Liver (tissue), 9 donors: Measurements from ENCODE around the gene RNF151. TPM values are rescaled to one million over a fixed set of nuclear protein-coding genes. Genes with fewer than 3 reads are reported as not detected.

Experiments used
- DNase-seq: peaks from one replicate; pipeline ENCODE4 v3.0.0-alpha.2; 2017; ENCODE audit warnings: low spot score
- H3K27ac ChIP-seq, 2 donors: one replicate each; pipeline ENCODE4 v1.7.0; 2013; ENCODE audit warnings: inconsistent platforms in 2 of 2, low read length in 2 of 2, control low read depth in 1 of 2, low read depth in 1 of 2, mild to moderate bottlenecking in 1 of 2
- H3K27me3 ChIP-seq, 4 donors: one replicate each; pipeline versions ENCODE4 v1.6.1 to v1.7.0; 2013; ENCODE audit warnings: low read length in 3 of 4, inconsistent platforms in 1 of 4, mild to moderate bottlenecking in 1 of 4, moderate library complexity in 1 of 4; ENCODE audit not compliant: control insufficient read depth in 4 of 4, insufficient read depth in 4 of 4
- H3K36me3 ChIP-seq, 4 donors: one replicate each; pipeline versions ENCODE4 v1.6.1 to v1.7.0; 2013; ENCODE audit warnings: low read length in 3 of 4, mild to moderate bottlenecking in 3 of 4, low read depth in 1 of 4, moderate library complexity in 1 of 4; ENCODE audit not compliant: control insufficient read depth in 4 of 4, insufficient read depth in 3 of 4
- H3K4me1 ChIP-seq, 4 donors: one replicate each; pipeline versions ENCODE4 v1.6.1 to v1.7.0; 2013; ENCODE audit warnings: low read length in 3 of 4, mild to moderate bottlenecking in 3 of 4, moderate library complexity in 1 of 4; ENCODE audit not compliant: control insufficient read depth in 4 of 4, insufficient read depth in 4 of 4
- H3K4me3 ChIP-seq, 3 donors: one replicate each; pipeline versions ENCODE4 v1.6.1 to v1.7.0; 2013; ENCODE audit warnings: low read length in 3 of 3, control low read depth in 1 of 3, low read depth in 1 of 3, mild to moderate bottlenecking in 1 of 3
- H3K9ac ChIP-seq, 2 donors: one replicate each; pipeline ENCODE4 v1.7.0; 2013; ENCODE audit warnings: low read length in 2 of 2, mild to moderate bottlenecking in 2 of 2, moderate library complexity in 2 of 2, control low read depth in 1 of 2, low read depth in 1 of 2
- H3K9me3 ChIP-seq, 4 donors: one replicate each; pipeline versions ENCODE4 v1.6.1 to v1.7.0; 2013; ENCODE audit warnings: low read length in 3 of 4; ENCODE audit not compliant: control insufficient read depth in 4 of 4
- EGR1 ChIP-seq, 2 donors: IDR thresholded peaks; 2 replicates each; pipeline ENCODE4 v1.6.1; 2016 to 2018; ENCODE audit warnings: antibody characterized with exemption in 2 of 2, low read depth in 2 of 2
- FOXA1 ChIP-seq: IDR thresholded peaks from 2 replicates; pipeline ENCODE4 v1.6.1; 2016; ENCODE audit warnings: antibody characterized with exemption
- FOXA2 ChIP-seq: IDR thresholded peaks from 2 replicates; pipeline ENCODE4 v1.6.1; 2016; ENCODE audit warnings: antibody characterized with exemption
- GABPA ChIP-seq, 2 donors: IDR thresholded peaks in 1 of 2; conservative IDR thresholded peaks in 1 of 2; 2 replicates each; pipeline ENCODE4 v1.6.1; 2016; ENCODE audit warnings: antibody characterized with exemption in 2 of 2, mild to moderate bottlenecking in 1 of 2, moderate library complexity in 1 of 2
- HNF4A ChIP-seq, 2 donors: conservative IDR thresholded peaks; 2 replicates each; pipeline ENCODE4 v1.6.1; 2016; ENCODE audit warnings: antibody characterized with exemption in 2 of 2, mild to moderate bottlenecking in 2 of 2
- HNF4G ChIP-seq: IDR thresholded peaks from 2 replicates; pipeline ENCODE4 v1.6.1; 2016; ENCODE audit warnings: antibody characterized with exemption
- JUND ChIP-seq, 2 donors: IDR thresholded peaks; 2 replicates each; pipeline ENCODE4 v1.6.1; 2016; ENCODE audit warnings: antibody characterized with exemption in 2 of 2
- NR2F2 ChIP-seq: IDR thresholded peaks from 2 replicates; pipeline ENCODE4 v1.6.1; 2016; ENCODE audit warnings: antibody characterized with exemption
- RAD21 ChIP-seq, 2 donors: IDR thresholded peaks; 2 replicates each; pipeline ENCODE4 v1.6.1; 2016; ENCODE audit warnings: antibody characterized with exemption in 2 of 2, mild to moderate bottlenecking in 2 of 2
- RXRA ChIP-seq, 2 donors: IDR thresholded peaks; 2 replicates each; pipeline ENCODE4 v1.6.1; 2017 to 2018; ENCODE audit warnings: antibody characterized with exemption in 2 of 2, mild to moderate bottlenecking in 1 of 2
- SP1 ChIP-seq: IDR thresholded peaks from 2 replicates; pipeline ENCODE4 v1.6.1; 2018; ENCODE audit warnings: antibody characterized with exemption, mild to moderate bottlenecking
- TAF1 ChIP-seq: conservative IDR thresholded peaks from 2 replicates; pipeline ENCODE4 v1.6.1; 2016; ENCODE audit warnings: antibody characterized with exemption, mild to moderate bottlenecking
- YY1 ChIP-seq: IDR thresholded peaks from 2 replicates; pipeline ENCODE4 v1.6.1; 2016; ENCODE audit warnings: antibody characterized with exemption, mild to moderate bottlenecking
- WGBS: extraction: QIAGEN DNeasy Blood & Tissue Kit; methylation state at CpG from one replicate; pipeline ENCODE4 v1.1.7; 2013; 5-methylcytosine and 5-hydroxymethylcytosine counted together
- polyA plus RNA-seq, 2 donors: library from polyadenylated mRNA; stranded (reverse) in 1 of 2; unstranded in 1 of 2; fragments of 200-250 nt in 1 of 2; fragments of >200 nt in 1 of 2; fragmentation: Nextera tagmentation in 1 of 2; extraction: Ambion mirVana in 1 of 2; gene quantifications; one replicate each; pipeline versions ENCODE4 v1.2.1 to v1.2.3, GENCODE V29; 2013 to 2015
- total RNA-seq, 2 donors: library from RNA; depleted of rRNA; stranded (reverse); fragments of >200 nt; gene quantifications; one replicate each; pipeline ENCODE4 v1.2.3, GENCODE V29; 2014
- TF ChIP-seq, protein P1 (sequence below): fragments of 150-350 bp; IDR thresholded peaks from 2 replicates; pipeline ENCODE4 v1.5.1; 2017; ENCODE audit warnings: improper control_type of control experiment, low read depth, low read length; ENCODE audit not compliant: missing input control
- TF ChIP-seq, protein P2 (sequence below): IDR thresholded peaks from 2 replicates; pipeline ENCODE4 v1.6.1; 2016; ENCODE audit warnings: antibody characterized with exemption
- TF ChIP-seq, protein P3 (sequence below): IDR thresholded peaks from 2 replicates; pipeline ENCODE4 v1.6.1; 2016; ENCODE audit warnings: antibody characterized with exemption
- TF ChIP-seq, protein P4 (sequence below): IDR thresholded peaks from 2 replicates; pipeline ENCODE4 v1.6.1; 2016; ENCODE audit warnings: antibody characterized with exemption
- TF ChIP-seq, protein P5 (sequence below): IDR thresholded peaks from 2 replicates; pipeline ENCODE4 v1.6.1; 2016; ENCODE audit warnings: antibody characterized with exemption, mild to moderate bottlenecking
- donor health status: healthy.
- donor health status: healthy.
- donor health status: healthy.
- donor health status: healthy.
- donor health status: healthy.

The RNF151 gene
- total and polyA plus RNA-seq, 4 donors: not detected

DNA sequence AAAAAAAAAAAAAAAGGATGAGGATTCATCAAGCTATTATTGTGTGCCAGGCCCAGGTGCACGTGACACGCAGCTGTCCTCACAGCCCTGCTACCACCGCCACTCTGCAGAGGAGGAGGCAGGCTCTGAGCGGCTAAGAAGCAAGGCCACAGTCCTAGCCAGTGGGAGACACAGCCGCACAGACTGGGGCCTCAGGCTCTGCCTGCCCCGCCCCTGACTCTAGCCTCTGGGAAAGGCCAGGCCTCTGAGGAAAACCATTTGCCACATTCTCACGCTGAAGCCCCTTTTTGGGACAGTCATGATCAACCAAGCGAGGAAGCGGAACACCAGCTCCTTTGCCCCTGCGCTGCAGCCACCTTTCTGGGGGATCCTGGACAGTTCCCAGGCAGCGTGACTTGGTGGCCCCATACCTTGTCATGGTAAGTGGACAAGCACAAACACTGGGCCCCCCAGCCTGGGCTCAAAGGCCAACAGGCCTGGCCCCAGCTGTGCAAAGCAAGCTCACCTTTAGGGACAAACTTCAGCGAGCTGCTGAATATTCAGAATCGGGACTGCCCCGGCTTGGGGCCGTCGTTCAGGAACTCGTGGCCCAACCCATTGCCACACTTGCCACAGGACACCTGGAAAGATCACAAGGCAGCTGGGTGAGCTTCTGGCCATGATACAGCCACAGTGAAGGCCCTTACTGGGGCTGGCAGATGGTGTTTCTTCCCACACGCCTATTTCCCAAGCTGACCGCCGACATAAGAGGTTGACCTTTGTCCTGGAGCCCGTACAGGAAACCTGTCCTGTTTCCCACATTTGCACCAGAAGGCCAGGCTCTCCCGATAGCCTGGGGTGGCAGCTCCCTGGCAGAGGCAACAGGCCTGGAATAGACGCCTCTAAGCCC, 26.1 kb upstream of the RNF151 start:
- Histone ChIP-seq H3K27ac (peak overlapping the region; percentile 95 to 96), H3K27me3 (no peaks in the 10 kb centered on the region), H3K4me1 (peaks cover 11 to 61% (median 43%) of the 10 kb centered on the region in 4 donors), H3K9me3 (no peaks in the 10 kb centered on the region), H3K36me3 (peaks cover 4 to 26% (median 17%) of the 10 kb centered on the region in 4 donors), H3K4me3 (peak overlapping the region; percentile 65 to 92 (median 91)), H3K9ac (peak overlapping the region in 1 of 2 donors; percentile 77)
- peak; percentile 88 for TF ChIP-seq SP1
- peak in 1 of 2 donors; percentile 27 for TF ChIP-seq GABPA (IDR thresholded peaks at IDR 0.05 in 1 of 2, conservative IDR thresholded peaks at IDR 0.05 in 1 of 2)
- peak in 1 of 2 donors; percentile 43 for TF ChIP-seq EGR1 (IDR thresholded peaks at IDR 0.05; ENCODE audit: low read depth in 2 of 2)
- peak; percentile 73 for TF ChIP-seq HNF4G
- peak; percentile 75 to 87 for TF ChIP-seq HNF4A (conservative IDR thresholded peaks at IDR 0.05)
- TF ChIP-seq, protein P1, sequence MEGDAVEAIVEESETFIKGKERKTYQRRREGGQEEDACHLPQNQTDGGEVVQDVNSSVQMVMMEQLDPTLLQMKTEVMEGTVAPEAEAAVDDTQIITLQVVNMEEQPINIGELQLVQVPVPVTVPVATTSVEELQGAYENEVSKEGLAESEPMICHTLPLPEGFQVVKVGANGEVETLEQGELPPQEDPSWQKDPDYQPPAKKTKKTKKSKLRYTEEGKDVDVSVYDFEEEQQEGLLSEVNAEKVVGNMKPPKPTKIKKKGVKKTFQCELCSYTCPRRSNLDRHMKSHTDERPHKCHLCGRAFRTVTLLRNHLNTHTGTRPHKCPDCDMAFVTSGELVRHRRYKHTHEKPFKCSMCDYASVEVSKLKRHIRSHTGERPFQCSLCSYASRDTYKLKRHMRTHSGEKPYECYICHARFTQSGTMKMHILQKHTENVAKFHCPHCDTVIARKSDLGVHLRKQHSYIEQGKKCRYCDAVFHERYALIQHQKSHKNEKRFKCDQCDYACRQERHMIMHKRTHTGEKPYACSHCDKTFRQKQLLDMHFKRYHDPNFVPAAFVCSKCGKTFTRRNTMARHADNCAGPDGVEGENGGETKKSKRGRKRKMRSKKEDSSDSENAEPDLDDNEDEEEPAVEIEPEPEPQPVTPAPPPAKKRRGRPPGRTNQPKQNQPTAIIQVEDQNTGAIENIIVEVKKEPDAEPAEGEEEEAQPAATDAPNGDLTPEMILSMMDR: no peak
- TF ChIP-seq TAF1: peak; percentile 87
- TF ChIP-seq, protein P2, sequence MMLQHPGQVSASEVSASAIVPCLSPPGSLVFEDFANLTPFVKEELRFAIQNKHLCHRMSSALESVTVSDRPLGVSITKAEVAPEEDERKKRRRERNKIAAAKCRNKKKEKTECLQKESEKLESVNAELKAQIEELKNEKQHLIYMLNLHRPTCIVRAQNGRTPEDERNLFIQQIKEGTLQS: no peak
- TF ChIP-seq, protein P3, sequence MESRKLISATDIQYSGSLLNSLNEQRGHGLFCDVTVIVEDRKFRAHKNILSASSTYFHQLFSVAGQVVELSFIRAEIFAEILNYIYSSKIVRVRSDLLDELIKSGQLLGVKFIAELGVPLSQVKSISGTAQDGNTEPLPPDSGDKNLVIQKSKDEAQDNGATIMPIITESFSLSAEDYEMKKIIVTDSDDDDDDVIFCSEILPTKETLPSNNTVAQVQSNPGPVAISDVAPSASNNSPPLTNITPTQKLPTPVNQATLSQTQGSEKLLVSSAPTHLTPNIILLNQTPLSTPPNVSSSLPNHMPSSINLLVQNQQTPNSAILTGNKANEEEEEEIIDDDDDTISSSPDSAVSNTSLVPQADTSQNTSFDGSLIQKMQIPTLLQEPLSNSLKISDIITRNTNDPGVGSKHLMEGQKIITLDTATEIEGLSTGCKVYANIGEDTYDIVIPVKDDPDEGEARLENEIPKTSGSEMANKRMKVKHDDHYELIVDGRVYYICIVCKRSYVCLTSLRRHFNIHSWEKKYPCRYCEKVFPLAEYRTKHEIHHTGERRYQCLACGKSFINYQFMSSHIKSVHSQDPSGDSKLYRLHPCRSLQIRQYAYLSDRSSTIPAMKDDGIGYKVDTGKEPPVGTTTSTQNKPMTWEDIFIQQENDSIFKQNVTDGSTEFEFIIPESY: peak; percentile 57
- peak; percentile 79 to 86 for TF ChIP-seq RXRA (IDR thresholded peaks at IDR 0.05)
- no peak for TF ChIP-seq FOXA1
- TF ChIP-seq, protein P4, sequence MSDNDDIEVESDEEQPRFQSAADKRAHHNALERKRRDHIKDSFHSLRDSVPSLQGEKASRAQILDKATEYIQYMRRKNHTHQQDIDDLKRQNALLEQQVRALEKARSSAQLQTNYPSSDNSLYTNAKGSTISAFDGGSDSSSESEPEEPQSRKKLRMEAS: peak; percentile 85
- TF ChIP-seq FOXA2: peak; percentile 43
- TF ChIP-seq NR2F2: peak; percentile 10
- peak in 1 of 2 donors; percentile 63 for TF ChIP-seq JUND (IDR thresholded peaks at IDR 0.05)
- no peak for TF ChIP-seq YY1
- TF ChIP-seq RAD21 (IDR thresholded peaks at IDR 0.05): no peak
- TF ChIP-seq, protein P5, sequence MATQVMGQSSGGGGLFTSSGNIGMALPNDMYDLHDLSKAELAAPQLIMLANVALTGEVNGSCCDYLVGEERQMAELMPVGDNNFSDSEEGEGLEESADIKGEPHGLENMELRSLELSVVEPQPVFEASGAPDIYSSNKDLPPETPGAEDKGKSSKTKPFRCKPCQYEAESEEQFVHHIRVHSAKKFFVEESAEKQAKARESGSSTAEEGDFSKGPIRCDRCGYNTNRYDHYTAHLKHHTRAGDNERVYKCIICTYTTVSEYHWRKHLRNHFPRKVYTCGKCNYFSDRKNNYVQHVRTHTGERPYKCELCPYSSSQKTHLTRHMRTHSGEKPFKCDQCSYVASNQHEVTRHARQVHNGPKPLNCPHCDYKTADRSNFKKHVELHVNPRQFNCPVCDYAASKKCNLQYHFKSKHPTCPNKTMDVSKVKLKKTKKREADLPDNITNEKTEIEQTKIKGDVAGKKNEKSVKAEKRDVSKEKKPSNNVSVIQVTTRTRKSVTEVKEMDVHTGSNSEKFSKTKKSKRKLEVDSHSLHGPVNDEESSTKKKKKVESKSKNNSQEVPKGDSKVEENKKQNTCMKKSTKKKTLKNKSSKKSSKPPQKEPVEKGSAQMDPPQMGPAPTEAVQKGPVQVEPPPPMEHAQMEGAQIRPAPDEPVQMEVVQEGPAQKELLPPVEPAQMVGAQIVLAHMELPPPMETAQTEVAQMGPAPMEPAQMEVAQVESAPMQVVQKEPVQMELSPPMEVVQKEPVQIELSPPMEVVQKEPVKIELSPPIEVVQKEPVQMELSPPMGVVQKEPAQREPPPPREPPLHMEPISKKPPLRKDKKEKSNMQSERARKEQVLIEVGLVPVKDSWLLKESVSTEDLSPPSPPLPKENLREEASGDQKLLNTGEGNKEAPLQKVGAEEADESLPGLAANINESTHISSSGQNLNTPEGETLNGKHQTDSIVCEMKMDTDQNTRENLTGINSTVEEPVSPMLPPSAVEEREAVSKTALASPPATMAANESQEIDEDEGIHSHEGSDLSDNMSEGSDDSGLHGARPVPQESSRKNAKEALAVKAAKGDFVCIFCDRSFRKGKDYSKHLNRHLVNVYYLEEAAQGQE: peak; percentile 50
- WGBS: 47% methylated on average over 23 of the region's 23 CpGs
- no peak for DNase-seq
